ENCODE results near the gene MGMT. TPM values are rescaled to one million over a fixed set of nuclear protein-coding genes. Genes with fewer than 3 reads are reported as not detected.

MGMT gene
- total RNA-seq, 3 donors from 2014 or later = 15.4 to 17.5 (median 16.3) TPM

DNA sequence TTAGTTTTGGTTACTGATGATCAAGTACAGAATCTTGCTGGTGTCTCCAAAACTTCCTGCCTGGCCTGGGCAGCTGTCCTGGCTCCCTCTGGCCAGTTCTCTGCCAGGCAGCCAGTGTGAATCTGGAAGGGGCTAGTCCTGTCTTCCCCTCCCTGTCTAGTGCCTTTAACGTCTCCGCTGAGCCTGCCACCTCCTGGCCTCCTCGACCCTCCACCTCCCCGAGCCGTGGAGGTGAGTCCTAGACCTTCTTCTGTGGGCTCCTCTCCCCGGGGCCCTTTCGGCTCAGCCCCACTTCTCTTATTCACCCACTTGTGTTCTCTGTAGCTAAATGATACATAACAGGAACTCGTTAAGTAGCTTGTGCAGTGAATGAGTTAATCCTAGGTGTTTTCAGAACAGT, 218.2 kb downstream of the MGMT start:
- TF ChIP-seq, protein P1, sequence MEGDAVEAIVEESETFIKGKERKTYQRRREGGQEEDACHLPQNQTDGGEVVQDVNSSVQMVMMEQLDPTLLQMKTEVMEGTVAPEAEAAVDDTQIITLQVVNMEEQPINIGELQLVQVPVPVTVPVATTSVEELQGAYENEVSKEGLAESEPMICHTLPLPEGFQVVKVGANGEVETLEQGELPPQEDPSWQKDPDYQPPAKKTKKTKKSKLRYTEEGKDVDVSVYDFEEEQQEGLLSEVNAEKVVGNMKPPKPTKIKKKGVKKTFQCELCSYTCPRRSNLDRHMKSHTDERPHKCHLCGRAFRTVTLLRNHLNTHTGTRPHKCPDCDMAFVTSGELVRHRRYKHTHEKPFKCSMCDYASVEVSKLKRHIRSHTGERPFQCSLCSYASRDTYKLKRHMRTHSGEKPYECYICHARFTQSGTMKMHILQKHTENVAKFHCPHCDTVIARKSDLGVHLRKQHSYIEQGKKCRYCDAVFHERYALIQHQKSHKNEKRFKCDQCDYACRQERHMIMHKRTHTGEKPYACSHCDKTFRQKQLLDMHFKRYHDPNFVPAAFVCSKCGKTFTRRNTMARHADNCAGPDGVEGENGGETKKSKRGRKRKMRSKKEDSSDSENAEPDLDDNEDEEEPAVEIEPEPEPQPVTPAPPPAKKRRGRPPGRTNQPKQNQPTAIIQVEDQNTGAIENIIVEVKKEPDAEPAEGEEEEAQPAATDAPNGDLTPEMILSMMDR (IDR thresholded peaks at IDR 0.05) = no peak
- intact Hi-C loops (cut with DNase I, micrococcal nuclease) = no loop called here
- ATAC-seq = no peak
- no peaks in the 10 kb centered on the region for H3K4me1 ChIP-seq (ENCODE audit: low read depth)
- no peaks in the 10 kb centered on the region for H3K36me3 ChIP-seq (ENCODE audit: low read depth)
- H3K4me3 ChIP-seq = no peak overlapping the region
- DNase-seq = no peak
- H3K9me3 ChIP-seq = no peaks in the 10 kb centered on the region

- intact Hi-C loops (cut with DNase I, micrococcal nuclease) = no loop called here
- Histone ChIP-seq H3K4me1 (ENCODE audit: low read depth) (no peaks in the 10 kb centered on the region), H3K36me3 (ENCODE audit: low read depth) (no peaks in the 10 kb centered on the region), H3K9me3 (no peaks in the 10 kb centered on the region), H3K4me3 (no peak overlapping the region)
- TF ChIP-seq, protein P1 (IDR thresholded peaks at IDR 0.05) = no peak
- DNase-seq (no peak), ATAC-seq (peak; percentile 30)
Observed at GRCh38 chr10:129689671-129690071, 222.6 kb downstream of the MGMT start.

- no peak for ATAC-seq
- intact Hi-C loops (cut with DNase I, micrococcal nuclease) = no loop called here
- DNase-seq = no peak
Observed at GRCh38 chr10:129690248-129691070, 223.4 kb downstream of the MGMT start.

GRCh38 chr10:129692695-129693094, 225.7 kb downstream of the MGMT start:
- no peaks in the 10 kb centered on the region for H3K36me3 ChIP-seq (ENCODE audit: low read depth)
- TF ChIP-seq, protein P1 (IDR thresholded peaks at IDR 0.05) = no peak
- no peak overlapping the region for H3K4me3 ChIP-seq
- intact Hi-C loops (cut with DNase I, micrococcal nuclease) = no loop called here
- H3K4me1 ChIP-seq (ENCODE audit: low read depth) = no peaks in the 10 kb centered on the region
- H3K9me3 ChIP-seq = no peaks in the 10 kb centered on the region
- ATAC-seq = no peak
- DNase-seq = no peak

More at GRCh38 chr10:129690248-129691070, 223.4 kb downstream of the MGMT start:
- TF ChIP-seq, protein P1 (IDR thresholded peaks at IDR 0.05) = no peak
- H3K36me3 ChIP-seq (ENCODE audit: low read depth) = no peaks in the 10 kb centered on the region
- no peaks in the 10 kb centered on the region for H3K9me3 ChIP-seq
- H3K4me3 ChIP-seq = no peak overlapping the region
- no peaks in the 10 kb centered on the region for H3K4me1 ChIP-seq (ENCODE audit: low read depth)

- intact Hi-C loops (cut with DNase I, micrococcal nuclease) = no loop called here
- DNase-seq (no peak), ATAC-seq (no peak)
- Histone ChIP-seq H3K4me3 (no peak overlapping the region), H3K36me3 (ENCODE audit: low read depth) (no peaks in the 10 kb centered on the region), H3K4me1 (ENCODE audit: low read depth) (no peaks in the 10 kb centered on the region), H3K9me3 (no peaks in the 10 kb centered on the region)
- TF ChIP-seq, protein P1 (IDR thresholded peaks at IDR 0.05) = no peak
Observed at GRCh38 chr10:129693382-129693781, 226.3 kb downstream of the MGMT start.

All from mucosa of descending colon (tissue), 3 donors.